ENCODE results near the gene DDX18. TPM values are rescaled to one million over a fixed set of nuclear protein-coding genes. Genes with fewer than 3 reads are reported as not detected.
A peak's percentile ranks its signal among the peaks of the same experiment; 100 is the strongest.

DDX18 gene
- total RNA-seq, 4 donors from 2014 or later: 28.4 to 484 (median 43.5) TPM

DNA sequence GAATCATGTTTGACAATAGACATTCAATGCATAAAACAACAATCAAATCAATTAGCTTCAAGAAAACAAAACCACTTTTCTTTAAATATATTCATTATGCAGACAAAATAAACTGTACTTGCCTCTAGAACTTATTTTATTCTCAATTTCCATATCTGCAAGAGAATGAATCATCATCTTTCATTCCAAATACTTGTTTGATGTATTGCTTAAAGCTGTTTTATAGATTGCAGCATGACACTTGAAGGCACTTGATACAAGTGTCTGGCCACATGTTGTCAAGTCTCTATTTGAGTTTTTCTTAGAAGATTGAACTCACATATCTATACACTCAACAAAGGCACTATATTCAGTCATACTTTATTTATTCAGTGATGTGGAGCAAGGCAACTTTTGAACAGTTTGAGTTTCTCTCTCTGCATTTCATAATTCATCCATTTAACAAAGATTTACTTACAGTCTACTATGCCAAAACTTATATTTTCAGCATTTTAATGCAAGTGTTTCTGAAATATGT, 38.7 kb upstream of the DDX18 start:
- H3K9me3 ChIP-seq: no peaks in the 10 kb centered on the region
- in situ Hi-C loops (cut with MboI; ENCODE audit: low pct_ligation_motif_present in 1 of 4, low pct_unique_long_range_greater_than_20kb in 1 of 4, low sequenced_read_pairs in 3 of 4): no loop called here
- no peak overlapping the region for H3K4me3 ChIP-seq
- intact Hi-C loops (cut with DNase I; ENCODE audit: low total_unique reads): no loop called here
- no peaks in the 10 kb centered on the region for H3K27me3 ChIP-seq
- DNase-seq: no peak
- no peaks in the 10 kb centered on the region for H3K36me3 ChIP-seq
- no peaks in the 10 kb centered on the region for H3K4me1 ChIP-seq
- no peak overlapping the region for H3K27ac ChIP-seq
- TF ChIP-seq POLR2A (IDR thresholded peaks at IDR 0.05) (no peak), POLR2AphosphoS5 (IDR thresholded peaks at IDR 0.05) (no peak), EP300 (IDR thresholded peaks at IDR 0.05; ENCODE audit: low read depth) (no peak)
- TF ChIP-seq, protein P1, sequence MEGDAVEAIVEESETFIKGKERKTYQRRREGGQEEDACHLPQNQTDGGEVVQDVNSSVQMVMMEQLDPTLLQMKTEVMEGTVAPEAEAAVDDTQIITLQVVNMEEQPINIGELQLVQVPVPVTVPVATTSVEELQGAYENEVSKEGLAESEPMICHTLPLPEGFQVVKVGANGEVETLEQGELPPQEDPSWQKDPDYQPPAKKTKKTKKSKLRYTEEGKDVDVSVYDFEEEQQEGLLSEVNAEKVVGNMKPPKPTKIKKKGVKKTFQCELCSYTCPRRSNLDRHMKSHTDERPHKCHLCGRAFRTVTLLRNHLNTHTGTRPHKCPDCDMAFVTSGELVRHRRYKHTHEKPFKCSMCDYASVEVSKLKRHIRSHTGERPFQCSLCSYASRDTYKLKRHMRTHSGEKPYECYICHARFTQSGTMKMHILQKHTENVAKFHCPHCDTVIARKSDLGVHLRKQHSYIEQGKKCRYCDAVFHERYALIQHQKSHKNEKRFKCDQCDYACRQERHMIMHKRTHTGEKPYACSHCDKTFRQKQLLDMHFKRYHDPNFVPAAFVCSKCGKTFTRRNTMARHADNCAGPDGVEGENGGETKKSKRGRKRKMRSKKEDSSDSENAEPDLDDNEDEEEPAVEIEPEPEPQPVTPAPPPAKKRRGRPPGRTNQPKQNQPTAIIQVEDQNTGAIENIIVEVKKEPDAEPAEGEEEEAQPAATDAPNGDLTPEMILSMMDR (IDR thresholded peaks at IDR 0.05): no peak

- in situ Hi-C loops (cut with MboI; ENCODE audit: low pct_ligation_motif_present in 1 of 4, low pct_unique_long_range_greater_than_20kb in 1 of 4, low sequenced_read_pairs in 3 of 4): no loop called here
- Histone ChIP-seq H3K36me3 (no peaks in the 10 kb centered on the region), H3K4me1 (no peaks in the 10 kb centered on the region), H3K27ac (no peak overlapping the region), H3K9me3 (no peaks in the 10 kb centered on the region), H3K4me3 (no peak overlapping the region), H3K27me3 (no peaks in the 10 kb centered on the region)
- TF ChIP-seq POLR2A (IDR thresholded peaks at IDR 0.05) (no peak), EP300 (IDR thresholded peaks at IDR 0.05; ENCODE audit: low read depth) (no peak), POLR2AphosphoS5 (IDR thresholded peaks at IDR 0.05) (no peak)
- TF ChIP-seq, protein P1 (IDR thresholded peaks at IDR 0.05): no peak
- DNase-seq: no peak
- WGBS, 2 donors (ENCODE audit: low coverage in 1 of 2): 83 to 84% methylated on average over 6 to 8 of the region's 8 CpGs
- intact Hi-C loops (cut with DNase I; ENCODE audit: low total_unique reads): no loop called here
Measured at GRCh38 chr2:117776888-117777287, 37.6 kb upstream of the DDX18 start.

DNA sequence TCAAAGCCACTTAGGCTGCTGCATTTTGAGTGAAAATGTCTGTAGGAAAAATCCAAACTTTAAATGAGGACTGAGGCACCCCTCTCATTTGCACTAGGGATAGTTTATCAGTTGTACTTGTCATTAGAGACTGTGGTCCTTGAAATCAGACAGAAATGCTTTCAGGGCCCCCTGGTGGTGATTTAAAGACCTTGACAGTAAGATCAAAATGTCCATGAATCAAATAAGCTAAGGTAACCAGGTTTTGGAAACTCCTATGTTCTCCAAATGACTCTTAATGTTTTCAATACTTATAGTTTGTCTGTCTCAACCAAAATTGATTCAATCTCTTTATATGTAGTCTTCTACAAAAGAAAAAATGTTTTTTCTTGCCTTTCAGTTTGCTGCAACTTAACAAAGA, 28.8 kb upstream of the DDX18 start:
- Histone ChIP-seq H3K4me3 (no peak overlapping the region), H3K9me3 (no peaks in the 10 kb centered on the region), H3K4me1 (no peaks in the 10 kb centered on the region), H3K27ac (no peak overlapping the region), H3K27me3 (no peaks in the 10 kb centered on the region), H3K36me3 (no peaks in the 10 kb centered on the region)
- DNase-seq: peak; percentile 16
- intact Hi-C loops (cut with DNase I; ENCODE audit: low total_unique reads): no loop called here
- TF ChIP-seq, protein P1 (IDR thresholded peaks at IDR 0.05): peak in 4 of 5 experiments; percentile 34 to 61 (median 50)
- TF ChIP-seq POLR2AphosphoS5 (IDR thresholded peaks at IDR 0.05): no peak
- in situ Hi-C loops (cut with MboI; ENCODE audit: low pct_ligation_motif_present in 1 of 4, low pct_unique_long_range_greater_than_20kb in 1 of 4, low sequenced_read_pairs in 3 of 4): no loop called here

DNA sequence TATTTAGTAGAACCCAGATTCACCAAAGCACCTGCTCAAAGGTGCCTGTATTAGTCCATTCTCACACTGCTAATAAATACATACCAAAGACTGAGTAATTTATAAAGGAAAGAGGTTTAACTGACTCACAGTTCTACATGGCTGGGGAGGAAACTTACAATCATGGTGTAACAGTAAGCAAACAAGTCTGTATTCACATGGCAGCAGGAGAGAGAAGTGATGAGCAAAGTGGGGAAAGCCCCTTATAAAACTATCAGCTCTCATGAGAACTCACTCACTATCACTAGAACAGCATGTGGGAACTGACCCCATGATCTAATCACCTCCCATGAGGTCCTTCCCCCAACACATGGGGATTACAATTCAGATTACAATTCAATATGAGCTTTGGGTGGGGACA, 28.0 kb upstream of the DDX18 start:
- in situ Hi-C loops (cut with MboI; ENCODE audit: low pct_ligation_motif_present in 1 of 4, low pct_unique_long_range_greater_than_20kb in 1 of 4, low sequenced_read_pairs in 3 of 4): no loop called here
- Histone ChIP-seq H3K4me3 (no peak overlapping the region), H3K27ac (no peak overlapping the region), H3K27me3 (peaks cover 4% of the 10 kb centered on the region), H3K4me1 (no peaks in the 10 kb centered on the region), H3K9me3 (no peaks in the 10 kb centered on the region), H3K36me3 (no peaks in the 10 kb centered on the region)
- no peak for DNase-seq
- intact Hi-C loops (cut with DNase I; ENCODE audit: low total_unique reads): no loop called here
- no peak for TF ChIP-seq EP300 (IDR thresholded peaks at IDR 0.05; ENCODE audit: low read depth)
- TF ChIP-seq, protein P1 (IDR thresholded peaks at IDR 0.05): no peak
- no peak for TF ChIP-seq POLR2A (IDR thresholded peaks at IDR 0.05)
- no peak for TF ChIP-seq POLR2AphosphoS5 (IDR thresholded peaks at IDR 0.05)
